Liver (tissue), 9 donors: ENCODE results near the gene TNFRSF25. TPM values are rescaled to one million over a fixed set of nuclear protein-coding genes. Genes with fewer than 3 reads are reported as not detected.

ENCODE experiments used
- DNase-seq: peaks from one replicate; pipeline ENCODE4 v3.0.0-alpha.2; 2017; ENCODE audit warnings: low spot score
- H3K27ac ChIP-seq, 2 donors: one replicate each; pipeline ENCODE4 v1.7.0; 2013; ENCODE audit warnings: inconsistent platforms in 2 of 2, low read length in 2 of 2, control low read depth in 1 of 2, low read depth in 1 of 2, mild to moderate bottlenecking in 1 of 2
- H3K27me3 ChIP-seq, 4 donors: one replicate each; pipeline versions ENCODE4 v1.6.1 to v1.7.0; 2013; ENCODE audit warnings: low read length in 3 of 4, inconsistent platforms in 1 of 4, mild to moderate bottlenecking in 1 of 4, moderate library complexity in 1 of 4; ENCODE audit not compliant: control insufficient read depth in 4 of 4, insufficient read depth in 4 of 4
- H3K36me3 ChIP-seq, 4 donors: one replicate each; pipeline versions ENCODE4 v1.6.1 to v1.7.0; 2013; ENCODE audit warnings: low read length in 3 of 4, mild to moderate bottlenecking in 3 of 4, low read depth in 1 of 4, moderate library complexity in 1 of 4; ENCODE audit not compliant: control insufficient read depth in 4 of 4, insufficient read depth in 3 of 4
- H3K4me1 ChIP-seq, 4 donors: one replicate each; pipeline versions ENCODE4 v1.6.1 to v1.7.0; 2013; ENCODE audit warnings: low read length in 3 of 4, mild to moderate bottlenecking in 3 of 4, moderate library complexity in 1 of 4; ENCODE audit not compliant: control insufficient read depth in 4 of 4, insufficient read depth in 4 of 4
- H3K4me3 ChIP-seq, 3 donors: one replicate each; pipeline versions ENCODE4 v1.6.1 to v1.7.0; 2013; ENCODE audit warnings: low read length in 3 of 3, control low read depth in 1 of 3, low read depth in 1 of 3, mild to moderate bottlenecking in 1 of 3
- H3K9ac ChIP-seq, 2 donors: one replicate each; pipeline ENCODE4 v1.7.0; 2013; ENCODE audit warnings: low read length in 2 of 2, mild to moderate bottlenecking in 2 of 2, moderate library complexity in 2 of 2, control low read depth in 1 of 2, low read depth in 1 of 2
- H3K9me3 ChIP-seq, 4 donors: one replicate each; pipeline versions ENCODE4 v1.6.1 to v1.7.0; 2013; ENCODE audit warnings: low read length in 3 of 4; ENCODE audit not compliant: control insufficient read depth in 4 of 4
- FOXA1 ChIP-seq: IDR thresholded peaks from 2 replicates; pipeline ENCODE4 v1.6.1; 2016; ENCODE audit warnings: antibody characterized with exemption
- FOXA2 ChIP-seq: IDR thresholded peaks from 2 replicates; pipeline ENCODE4 v1.6.1; 2016; ENCODE audit warnings: antibody characterized with exemption
- HNF4A ChIP-seq, 2 donors: conservative IDR thresholded peaks; 2 replicates each; pipeline ENCODE4 v1.6.1; 2016; ENCODE audit warnings: antibody characterized with exemption in 2 of 2, mild to moderate bottlenecking in 2 of 2
- JUND ChIP-seq, 2 donors: IDR thresholded peaks; 2 replicates each; pipeline ENCODE4 v1.6.1; 2016; ENCODE audit warnings: antibody characterized with exemption in 2 of 2
- NR2F2 ChIP-seq: IDR thresholded peaks from 2 replicates; pipeline ENCODE4 v1.6.1; 2016; ENCODE audit warnings: antibody characterized with exemption
- RAD21 ChIP-seq, 2 donors: IDR thresholded peaks; 2 replicates each; pipeline ENCODE4 v1.6.1; 2016; ENCODE audit warnings: antibody characterized with exemption in 2 of 2, mild to moderate bottlenecking in 2 of 2
- RXRA ChIP-seq, 2 donors: IDR thresholded peaks; 2 replicates each; pipeline ENCODE4 v1.6.1; 2017 to 2018; ENCODE audit warnings: antibody characterized with exemption in 2 of 2, mild to moderate bottlenecking in 1 of 2
- YY1 ChIP-seq: IDR thresholded peaks from 2 replicates; pipeline ENCODE4 v1.6.1; 2016; ENCODE audit warnings: antibody characterized with exemption, mild to moderate bottlenecking
- ZBTB33 ChIP-seq: IDR thresholded peaks from 2 replicates; pipeline ENCODE4 v1.6.1; 2016; ENCODE audit warnings: antibody characterized with exemption
- WGBS: extraction: QIAGEN DNeasy Blood & Tissue Kit; methylation state at CpG from one replicate; pipeline ENCODE4 v1.1.7; 2013; 5-methylcytosine and 5-hydroxymethylcytosine counted together
- polyA plus RNA-seq, 2 donors: library from polyadenylated mRNA; stranded (reverse) in 1 of 2; unstranded in 1 of 2; fragments of 200-250 nt in 1 of 2; fragments of >200 nt in 1 of 2; fragmentation: Nextera tagmentation in 1 of 2; extraction: Ambion mirVana in 1 of 2; gene quantifications; one replicate each; pipeline versions ENCODE4 v1.2.1 to v1.2.3, GENCODE V29; 2013 to 2015
- total RNA-seq, 2 donors: library from RNA; depleted of rRNA; stranded (reverse); fragments of >200 nt; gene quantifications; one replicate each; pipeline ENCODE4 v1.2.3, GENCODE V29; 2014
- TF ChIP-seq, protein P1 (sequence below): fragments of 150-350 bp; IDR thresholded peaks from 2 replicates; pipeline ENCODE4 v1.5.1; 2017; ENCODE audit warnings: improper control_type of control experiment, low read depth, low read length; ENCODE audit not compliant: missing input control
- TF ChIP-seq, protein P2 (sequence below): IDR thresholded peaks from 2 replicates; pipeline ENCODE4 v1.6.1; 2016; ENCODE audit warnings: antibody characterized with exemption, mild to moderate bottlenecking
- donor health status: healthy.
- donor health status: healthy.
- donor health status: healthy.
- donor health status: healthy.
- donor health status: healthy.

Gene TNFRSF25
- total and polyA plus RNA-seq, 4 donors, result 0.78 to 2.6 (median 2.0) TPM

- H3K27me3 ChIP-seq, result no peaks in the 10 kb centered on the region
- peak overlapping the region in 2 of 3 donors; percentile 42 to 84 for H3K4me3 ChIP-seq
- peaks cover 6 to 29% (median 15%) of the 10 kb centered on the region in 4 donors for H3K4me1 ChIP-seq
- 11% methylated on average over 21 of the region's 21 CpGs for WGBS
- H3K9ac ChIP-seq, result no peak overlapping the region
- no peaks in the 10 kb centered on the region for H3K9me3 ChIP-seq
- no peaks in the 10 kb centered on the region for H3K36me3 ChIP-seq
- H3K27ac ChIP-seq, result no peak overlapping the region
- DNase-seq, result peak; percentile 76
- TF ChIP-seq YY1 (no peak), RAD21 (IDR thresholded peaks at IDR 0.05) (peak; percentile 66 to 77)
- TF ChIP-seq, protein P1, sequence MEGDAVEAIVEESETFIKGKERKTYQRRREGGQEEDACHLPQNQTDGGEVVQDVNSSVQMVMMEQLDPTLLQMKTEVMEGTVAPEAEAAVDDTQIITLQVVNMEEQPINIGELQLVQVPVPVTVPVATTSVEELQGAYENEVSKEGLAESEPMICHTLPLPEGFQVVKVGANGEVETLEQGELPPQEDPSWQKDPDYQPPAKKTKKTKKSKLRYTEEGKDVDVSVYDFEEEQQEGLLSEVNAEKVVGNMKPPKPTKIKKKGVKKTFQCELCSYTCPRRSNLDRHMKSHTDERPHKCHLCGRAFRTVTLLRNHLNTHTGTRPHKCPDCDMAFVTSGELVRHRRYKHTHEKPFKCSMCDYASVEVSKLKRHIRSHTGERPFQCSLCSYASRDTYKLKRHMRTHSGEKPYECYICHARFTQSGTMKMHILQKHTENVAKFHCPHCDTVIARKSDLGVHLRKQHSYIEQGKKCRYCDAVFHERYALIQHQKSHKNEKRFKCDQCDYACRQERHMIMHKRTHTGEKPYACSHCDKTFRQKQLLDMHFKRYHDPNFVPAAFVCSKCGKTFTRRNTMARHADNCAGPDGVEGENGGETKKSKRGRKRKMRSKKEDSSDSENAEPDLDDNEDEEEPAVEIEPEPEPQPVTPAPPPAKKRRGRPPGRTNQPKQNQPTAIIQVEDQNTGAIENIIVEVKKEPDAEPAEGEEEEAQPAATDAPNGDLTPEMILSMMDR, result peak; percentile 80
Measured at GRCh38 chr1:6489799-6490180, 23.8 kb upstream of the TNFRSF25 start.

DNA sequence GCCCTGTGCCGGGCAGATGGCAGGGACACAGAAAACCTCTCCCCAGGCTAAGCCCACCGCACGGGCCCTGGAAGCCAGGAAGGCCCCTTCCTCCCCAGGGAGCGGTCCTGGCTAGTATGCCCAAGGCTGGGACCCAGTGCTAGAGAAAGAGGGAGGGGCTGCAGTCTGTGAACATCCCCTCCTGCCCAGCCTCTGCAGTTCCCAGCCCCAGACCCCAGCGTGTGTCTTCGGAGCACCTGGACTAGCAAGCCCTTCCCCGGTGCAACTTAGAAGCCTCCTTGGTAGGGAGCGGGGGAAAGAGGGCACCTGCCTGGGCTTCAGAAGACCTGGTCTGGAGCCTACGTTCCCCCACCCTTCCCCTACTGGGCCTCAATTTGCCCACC is 23.4 kb upstream of the TNFRSF25 start:
- no peaks in the 10 kb centered on the region for H3K36me3 ChIP-seq
- H3K9me3 ChIP-seq, result no peaks in the 10 kb centered on the region
- no peak for DNase-seq
- no peaks in the 10 kb centered on the region for H3K27me3 ChIP-seq
- H3K9ac ChIP-seq, result no peak overlapping the region
- TF ChIP-seq RXRA (IDR thresholded peaks at IDR 0.05) (no peak), JUND (IDR thresholded peaks at IDR 0.05) (no peak), ZBTB33 (no peak), FOXA1 (no peak), RAD21 (IDR thresholded peaks at IDR 0.05) (no peak), HNF4A (conservative IDR thresholded peaks at IDR 0.05) (no peak), FOXA2 (no peak), NR2F2 (no peak)
- TF ChIP-seq, protein P2, sequence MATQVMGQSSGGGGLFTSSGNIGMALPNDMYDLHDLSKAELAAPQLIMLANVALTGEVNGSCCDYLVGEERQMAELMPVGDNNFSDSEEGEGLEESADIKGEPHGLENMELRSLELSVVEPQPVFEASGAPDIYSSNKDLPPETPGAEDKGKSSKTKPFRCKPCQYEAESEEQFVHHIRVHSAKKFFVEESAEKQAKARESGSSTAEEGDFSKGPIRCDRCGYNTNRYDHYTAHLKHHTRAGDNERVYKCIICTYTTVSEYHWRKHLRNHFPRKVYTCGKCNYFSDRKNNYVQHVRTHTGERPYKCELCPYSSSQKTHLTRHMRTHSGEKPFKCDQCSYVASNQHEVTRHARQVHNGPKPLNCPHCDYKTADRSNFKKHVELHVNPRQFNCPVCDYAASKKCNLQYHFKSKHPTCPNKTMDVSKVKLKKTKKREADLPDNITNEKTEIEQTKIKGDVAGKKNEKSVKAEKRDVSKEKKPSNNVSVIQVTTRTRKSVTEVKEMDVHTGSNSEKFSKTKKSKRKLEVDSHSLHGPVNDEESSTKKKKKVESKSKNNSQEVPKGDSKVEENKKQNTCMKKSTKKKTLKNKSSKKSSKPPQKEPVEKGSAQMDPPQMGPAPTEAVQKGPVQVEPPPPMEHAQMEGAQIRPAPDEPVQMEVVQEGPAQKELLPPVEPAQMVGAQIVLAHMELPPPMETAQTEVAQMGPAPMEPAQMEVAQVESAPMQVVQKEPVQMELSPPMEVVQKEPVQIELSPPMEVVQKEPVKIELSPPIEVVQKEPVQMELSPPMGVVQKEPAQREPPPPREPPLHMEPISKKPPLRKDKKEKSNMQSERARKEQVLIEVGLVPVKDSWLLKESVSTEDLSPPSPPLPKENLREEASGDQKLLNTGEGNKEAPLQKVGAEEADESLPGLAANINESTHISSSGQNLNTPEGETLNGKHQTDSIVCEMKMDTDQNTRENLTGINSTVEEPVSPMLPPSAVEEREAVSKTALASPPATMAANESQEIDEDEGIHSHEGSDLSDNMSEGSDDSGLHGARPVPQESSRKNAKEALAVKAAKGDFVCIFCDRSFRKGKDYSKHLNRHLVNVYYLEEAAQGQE, result no peak
- TF ChIP-seq, protein P1, result no peak
- H3K4me3 ChIP-seq, result no peak overlapping the region
- H3K27ac ChIP-seq, result no peak overlapping the region
- 81% methylated on average over 9 of the region's 9 CpGs for WGBS
- H3K4me1 ChIP-seq, result peaks cover 6 to 29% (median 15%) of the 10 kb centered on the region in 4 donors
